ENCODE measurements around the gene TCF4. TPM values are rescaled to one million over a fixed set of nuclear protein-coding genes. Genes with fewer than 3 reads are reported as not detected.

TCF4 gene
- total RNA-seq, 1 donor from 2014 or later = 115 TPM

GRCh38 chr18:55234366-55235093 lies 353.5 kb downstream of the TCF4 start:
- peak; percentile 58 for DNase-seq (ENCODE audit: low read depth)
- Histone ChIP-seq H4K20me1 (ENCODE audit: insufficient read depth, low read length) (no peaks in the 10 kb centered on the region), H3K4me3 (ENCODE audit: insufficient read depth, low read depth, low read length) (no peak overlapping the region), H3K9me3 (ENCODE audit: insufficient read depth, low read depth, low read length) (no peaks in the 10 kb centered on the region), H3K4me2 (ENCODE audit: low read length) (peak overlapping the region; percentile 70), H3K79me2 (ENCODE audit: insufficient read depth, low read length) (no peaks in the 10 kb centered on the region), H3K27me3 (ENCODE audit: insufficient read depth, low read length) (no peaks in the 10 kb centered on the region), H3K36me3 (ENCODE audit: insufficient read depth, low read length) (peaks cover 22% of the 10 kb centered on the region), H2AFZ (ENCODE audit: low read depth, low read length) (no peak overlapping the region), H3K9ac (ENCODE audit: low read length) (peak overlapping the region; percentile 47), H3K27ac (ENCODE audit: low read depth, low read length) (no peak overlapping the region), H3K4me1 (ENCODE audit: insufficient read depth, low read length) (peaks cover 8% of the 10 kb centered on the region)
- peaks cover 5% of the 10 kb centered on the region for H3K36me3 Mint-ChIP-seq (ENCODE audit: low read depth, unreplicated experiment)
- H3K4me1 Mint-ChIP-seq (ENCODE audit: low read depth, unreplicated experiment) = peaks cover 4% of the 10 kb centered on the region
- TF ChIP-seq EZH2 (IDR thresholded peaks at IDR 0.05; ENCODE audit: insufficient read depth, low read length) = no peak
- TF ChIP-seq, protein P1, sequence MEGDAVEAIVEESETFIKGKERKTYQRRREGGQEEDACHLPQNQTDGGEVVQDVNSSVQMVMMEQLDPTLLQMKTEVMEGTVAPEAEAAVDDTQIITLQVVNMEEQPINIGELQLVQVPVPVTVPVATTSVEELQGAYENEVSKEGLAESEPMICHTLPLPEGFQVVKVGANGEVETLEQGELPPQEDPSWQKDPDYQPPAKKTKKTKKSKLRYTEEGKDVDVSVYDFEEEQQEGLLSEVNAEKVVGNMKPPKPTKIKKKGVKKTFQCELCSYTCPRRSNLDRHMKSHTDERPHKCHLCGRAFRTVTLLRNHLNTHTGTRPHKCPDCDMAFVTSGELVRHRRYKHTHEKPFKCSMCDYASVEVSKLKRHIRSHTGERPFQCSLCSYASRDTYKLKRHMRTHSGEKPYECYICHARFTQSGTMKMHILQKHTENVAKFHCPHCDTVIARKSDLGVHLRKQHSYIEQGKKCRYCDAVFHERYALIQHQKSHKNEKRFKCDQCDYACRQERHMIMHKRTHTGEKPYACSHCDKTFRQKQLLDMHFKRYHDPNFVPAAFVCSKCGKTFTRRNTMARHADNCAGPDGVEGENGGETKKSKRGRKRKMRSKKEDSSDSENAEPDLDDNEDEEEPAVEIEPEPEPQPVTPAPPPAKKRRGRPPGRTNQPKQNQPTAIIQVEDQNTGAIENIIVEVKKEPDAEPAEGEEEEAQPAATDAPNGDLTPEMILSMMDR (IDR thresholded peaks at IDR 0.05; ENCODE audit: insufficient read depth, low read depth, low read length) = peak; percentile 80
- H3K9me3 Mint-ChIP-seq (ENCODE audit: unreplicated experiment) = no peaks in the 10 kb centered on the region
- no peak overlapping the region for H3K27ac Mint-ChIP-seq (ENCODE audit: unreplicated experiment)
- peak; percentile 78 for FAIRE-seq
- no peak overlapping the region for H3K4me3 Mint-ChIP-seq (ENCODE audit: unreplicated experiment)
- no peaks in the 10 kb centered on the region for H3K27me3 Mint-ChIP-seq (ENCODE audit: low read depth, unreplicated experiment)

DNA sequence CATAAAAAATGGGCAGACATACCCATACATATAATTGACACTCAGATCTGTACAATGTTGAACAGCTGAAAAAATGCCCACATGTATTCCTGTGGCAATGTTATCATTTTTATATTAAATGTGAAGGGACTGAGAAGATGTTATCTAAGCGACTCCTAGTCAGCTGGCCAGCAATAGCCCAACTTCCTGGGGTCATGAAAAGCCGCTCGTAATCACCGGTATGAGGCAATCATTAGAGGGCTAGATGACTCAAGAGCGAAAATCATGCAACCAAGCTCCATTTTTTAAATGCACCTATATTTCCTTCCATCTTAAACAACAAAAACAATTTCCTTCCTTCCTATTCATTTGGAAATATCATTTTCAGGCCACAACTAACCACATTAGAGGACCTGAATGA lies 354.1 kb downstream of the TCF4 start:
- H2AFZ ChIP-seq (ENCODE audit: low read depth, low read length) = no peak overlapping the region
- no peaks in the 10 kb centered on the region for H3K27me3 ChIP-seq (ENCODE audit: insufficient read depth, low read length)
- FAIRE-seq (peak; percentile 17), DNase-seq (ENCODE audit: low read depth) (peak; percentile 63)
- no peak overlapping the region for H3K27ac ChIP-seq (ENCODE audit: low read depth, low read length)
- H3K36me3 ChIP-seq (ENCODE audit: insufficient read depth, low read length) = peaks cover 22% of the 10 kb centered on the region
- no peak for TF ChIP-seq EZH2 (IDR thresholded peaks at IDR 0.05; ENCODE audit: insufficient read depth, low read length)
- no peak overlapping the region for H3K4me3 ChIP-seq (ENCODE audit: insufficient read depth, low read depth, low read length)
- peak overlapping the region; percentile 47 for H3K9ac ChIP-seq (ENCODE audit: low read length)
- H3K4me2 ChIP-seq (ENCODE audit: low read length) = peak overlapping the region; percentile 70
- no peaks in the 10 kb centered on the region for H4K20me1 ChIP-seq (ENCODE audit: insufficient read depth, low read length)
- no peaks in the 10 kb centered on the region for H3K79me2 ChIP-seq (ENCODE audit: insufficient read depth, low read length)
- peaks cover 4% of the 10 kb centered on the region for H3K4me1 Mint-ChIP-seq (ENCODE audit: low read depth, unreplicated experiment)
- H3K36me3 Mint-ChIP-seq (ENCODE audit: low read depth, unreplicated experiment) = peaks cover 5% of the 10 kb centered on the region
- H3K9me3 Mint-ChIP-seq (ENCODE audit: unreplicated experiment) = no peaks in the 10 kb centered on the region
- H3K4me1 ChIP-seq (ENCODE audit: insufficient read depth, low read length) = peaks cover 8% of the 10 kb centered on the region
- no peaks in the 10 kb centered on the region for H3K27me3 Mint-ChIP-seq (ENCODE audit: low read depth, unreplicated experiment)
- H3K9me3 ChIP-seq (ENCODE audit: insufficient read depth, low read depth, low read length) = no peaks in the 10 kb centered on the region
- H3K27ac Mint-ChIP-seq (ENCODE audit: unreplicated experiment) = no peak overlapping the region
- H3K4me3 Mint-ChIP-seq (ENCODE audit: unreplicated experiment) = no peak overlapping the region

DNA sequence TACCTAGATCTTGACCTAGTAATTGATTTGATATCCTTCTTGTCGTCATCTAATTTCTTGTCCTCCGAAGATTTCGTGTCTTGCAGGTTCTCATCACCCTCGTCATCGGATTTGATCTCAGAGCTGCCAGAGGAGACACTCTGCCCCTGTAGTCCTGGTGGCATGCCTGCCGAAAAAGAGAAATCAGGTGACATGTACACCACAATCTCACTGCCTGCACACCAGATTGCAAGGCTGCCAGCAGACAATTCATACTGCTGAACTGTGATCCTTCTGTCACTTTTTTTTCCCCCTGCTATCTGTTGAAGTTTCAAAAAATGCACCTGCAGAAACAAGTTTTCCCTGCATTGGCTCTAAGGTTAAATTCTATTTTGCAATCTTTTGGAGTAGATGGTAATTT lies 355.5 kb downstream of the TCF4 start:
- no peak overlapping the region for H3K27ac Mint-ChIP-seq (ENCODE audit: unreplicated experiment)
- TF ChIP-seq, protein P1 (IDR thresholded peaks at IDR 0.05; ENCODE audit: insufficient read depth, low read depth, low read length) = no peak
- TF ChIP-seq EZH2 (IDR thresholded peaks at IDR 0.05; ENCODE audit: insufficient read depth, low read length) = no peak
- Histone ChIP-seq H3K4me1 (ENCODE audit: insufficient read depth, low read length) (peaks cover 19% of the 10 kb centered on the region), H3K27ac (ENCODE audit: low read depth, low read length) (no peak overlapping the region), H3K9me3 (ENCODE audit: insufficient read depth, low read depth, low read length) (no peaks in the 10 kb centered on the region), H3K79me2 (ENCODE audit: insufficient read depth, low read length) (no peaks in the 10 kb centered on the region), H2AFZ (ENCODE audit: low read depth, low read length) (no peak overlapping the region), H3K4me2 (ENCODE audit: low read length) (no peak overlapping the region), H3K4me3 (ENCODE audit: insufficient read depth, low read depth, low read length) (no peak overlapping the region), H4K20me1 (ENCODE audit: insufficient read depth, low read length) (no peaks in the 10 kb centered on the region), H3K36me3 (ENCODE audit: insufficient read depth, low read length) (peaks cover 22% of the 10 kb centered on the region), H3K27me3 (ENCODE audit: insufficient read depth, low read length) (no peaks in the 10 kb centered on the region), H3K9ac (ENCODE audit: low read length) (no peak overlapping the region)
- FAIRE-seq = peak; percentile 39
- no peak overlapping the region for H3K4me3 Mint-ChIP-seq (ENCODE audit: unreplicated experiment)
- peaks cover 2% of the 10 kb centered on the region for H3K36me3 Mint-ChIP-seq (ENCODE audit: low read depth, unreplicated experiment)
- no peaks in the 10 kb centered on the region for H3K27me3 Mint-ChIP-seq (ENCODE audit: low read depth, unreplicated experiment)
- no peaks in the 10 kb centered on the region for H3K9me3 Mint-ChIP-seq (ENCODE audit: unreplicated experiment)
- peaks cover 12% of the 10 kb centered on the region for H3K4me1 Mint-ChIP-seq (ENCODE audit: low read depth, unreplicated experiment)
- no peak for DNase-seq (ENCODE audit: low read depth)
